HG02571 (cell line): ENCODE results near the gene STIP1.

Experiments used
- ATAC-seq: cut with Tn5 transposase; IDR thresholded peaks from one replicate; pipeline ENCODE4 v1.9.1; 2021; ENCODE audit warnings: mild to moderate bottlenecking, moderate library complexity; ENCODE audit not compliant: unreplicated experiment

Gene STIP1

DNA sequence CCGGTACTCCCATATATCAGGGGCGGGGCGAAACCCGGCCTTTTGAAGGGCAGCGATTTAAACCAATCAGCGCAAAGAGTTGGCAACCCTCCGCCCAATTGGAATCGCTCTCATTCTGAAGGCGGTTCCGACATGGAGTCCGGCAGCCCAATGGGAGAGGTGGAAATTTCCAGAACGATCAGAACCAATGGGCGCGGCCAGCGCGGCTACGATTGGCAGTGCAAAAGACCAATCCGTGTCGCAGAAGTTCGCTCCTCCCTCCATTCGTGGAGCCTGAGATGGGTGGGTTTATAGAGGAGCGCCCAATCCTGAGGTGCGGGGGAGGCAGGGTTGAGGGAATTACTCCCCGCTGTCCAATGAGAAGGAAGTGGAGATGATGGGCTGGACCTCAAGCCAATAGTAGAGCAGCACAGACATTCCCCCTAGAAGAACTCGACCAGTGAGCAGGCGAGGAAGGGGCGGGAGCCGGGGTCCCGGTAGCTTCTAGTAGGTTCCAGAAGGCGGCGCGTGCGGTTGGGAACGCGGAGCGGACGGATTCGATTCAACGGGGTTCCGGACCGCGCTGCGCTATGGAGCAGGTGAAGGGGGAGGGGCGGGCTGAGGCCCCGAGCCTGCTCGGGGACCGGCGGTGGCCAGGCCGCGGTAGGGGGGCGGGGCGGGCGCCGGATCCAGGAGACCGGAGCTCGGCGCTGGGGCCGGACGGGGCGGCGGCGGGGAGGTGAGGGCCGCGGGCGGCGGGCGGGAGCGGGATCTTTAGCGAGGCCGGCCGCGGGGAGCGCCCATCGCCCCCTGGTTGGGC, at the start of gene STIP1:
TSS of gene STIP1 (plus strand) at position 479 of the 799 bp plus-strand sequence. CDS start at position 570, 91 bp downstream.
- peak; percentile 83 for ATAC-seq

- no peak for ATAC-seq
These were observed 49.1 kb upstream of the STIP1 start for GRCh38 chr11:64136765-64137441.

- ATAC-seq, result no peak
These were observed 47.6 kb upstream of the STIP1 start for GRCh38 chr11:64138398-64138797.

- no peak for ATAC-seq
These were observed 46.9 kb upstream of the STIP1 start for GRCh38 chr11:64139049-64139448.

DNA sequence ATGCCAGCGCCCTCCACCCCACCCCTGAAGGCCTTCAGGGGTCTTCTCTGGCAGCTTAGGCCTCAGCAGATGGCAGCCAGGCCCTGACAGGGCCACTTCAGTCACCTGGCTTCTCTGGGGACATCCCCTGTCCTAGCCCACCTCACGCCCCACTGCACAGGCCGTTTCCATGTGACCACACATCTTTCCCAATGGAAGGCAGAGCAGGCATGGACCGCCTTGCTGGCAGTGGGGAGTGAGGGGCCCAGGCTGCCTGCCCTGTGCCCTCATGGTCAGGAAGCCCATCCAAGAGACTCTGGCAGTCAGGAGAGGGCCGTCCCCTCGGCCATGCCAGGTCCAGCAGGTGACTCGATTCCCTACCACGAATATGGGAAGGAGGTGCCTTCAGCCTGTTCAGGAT, 45.9 kb upstream of the STIP1 start:
- no peak for ATAC-seq

GRCh38 chr11:64141081-64141783, 44.7 kb upstream of the STIP1 start:
- no peak for ATAC-seq

GRCh38 chr11:64144587-64145472, 41.1 kb upstream of the STIP1 start:
- ATAC-seq, result no peak

DNA sequence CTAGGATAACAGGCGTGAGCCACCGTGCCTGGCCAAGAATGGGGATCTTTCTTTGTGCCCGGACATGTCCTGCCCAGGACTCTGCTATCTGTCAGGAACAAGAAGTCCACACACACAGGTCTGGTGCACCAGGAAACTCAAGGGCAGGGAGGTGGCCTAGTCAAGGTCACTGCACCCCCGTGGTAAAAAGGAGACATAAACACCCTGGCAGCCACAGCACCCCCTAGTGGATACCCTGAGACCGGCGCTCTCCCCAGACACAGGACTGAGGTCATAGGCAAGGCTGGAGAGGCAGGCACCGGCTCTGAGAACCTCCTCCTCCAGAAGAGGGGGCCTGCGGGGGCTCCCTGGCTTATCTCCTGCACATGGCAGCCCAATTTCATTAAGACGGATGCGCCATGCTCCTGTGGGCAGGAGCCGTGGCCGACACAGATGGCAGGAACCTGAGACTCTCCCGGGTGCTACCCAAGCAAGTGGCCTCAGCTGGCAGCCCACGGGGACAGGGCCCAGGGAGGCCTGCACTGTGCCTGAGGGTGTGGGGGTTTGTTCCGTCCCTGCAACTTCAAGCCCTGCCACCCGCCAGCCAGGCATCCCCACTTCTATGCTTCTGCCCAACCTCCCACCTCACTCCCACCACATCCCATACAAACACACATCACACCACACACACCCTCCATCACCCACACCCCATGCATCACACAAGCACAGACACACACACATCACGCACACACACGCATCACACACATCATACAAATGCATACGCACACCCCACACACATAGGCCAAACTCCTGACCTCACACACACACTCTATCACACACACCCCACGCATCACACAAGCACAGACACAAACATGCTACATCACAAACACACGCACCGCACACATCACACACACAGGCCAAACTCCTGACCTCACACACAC, 39.7 kb upstream of the STIP1 start:
- ATAC-seq, result no peak

DNA sequence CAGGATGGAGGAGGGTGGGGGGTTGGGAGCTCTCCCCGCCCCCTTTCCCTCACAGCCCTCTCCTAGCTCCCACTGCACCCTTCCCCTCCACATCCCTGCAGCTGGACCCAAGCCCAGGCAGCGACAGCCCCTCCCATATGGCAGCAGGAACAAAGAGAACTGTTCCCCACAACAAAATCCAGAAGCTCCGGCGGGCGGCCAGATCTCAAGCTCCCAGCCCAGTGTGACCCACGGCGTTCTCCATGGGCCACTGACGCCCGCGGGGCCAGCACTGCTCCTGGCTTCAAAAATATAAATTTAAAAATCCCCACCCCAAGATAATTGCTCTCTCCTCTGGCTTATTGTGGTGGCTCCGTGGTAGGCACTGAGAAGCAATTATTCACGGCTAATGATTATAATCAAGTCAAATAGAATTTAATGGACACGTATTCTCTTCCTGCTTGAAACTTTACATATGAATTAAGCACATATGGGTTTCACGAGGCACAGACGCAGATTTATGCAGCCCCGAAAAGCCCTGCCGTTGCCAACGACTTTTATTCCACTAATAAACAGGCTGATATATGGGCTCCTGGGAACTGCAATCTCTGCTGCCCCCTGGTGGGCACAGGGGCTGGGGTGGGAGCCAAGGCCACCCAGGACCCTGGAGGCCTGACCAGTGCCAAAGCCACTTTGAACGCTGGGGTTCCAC, 37.6 kb upstream of the STIP1 start:
- ATAC-seq, result no peak

GRCh38 chr11:64148917-64149617, 36.9 kb upstream of the STIP1 start:
- ATAC-seq, result no peak

DNA sequence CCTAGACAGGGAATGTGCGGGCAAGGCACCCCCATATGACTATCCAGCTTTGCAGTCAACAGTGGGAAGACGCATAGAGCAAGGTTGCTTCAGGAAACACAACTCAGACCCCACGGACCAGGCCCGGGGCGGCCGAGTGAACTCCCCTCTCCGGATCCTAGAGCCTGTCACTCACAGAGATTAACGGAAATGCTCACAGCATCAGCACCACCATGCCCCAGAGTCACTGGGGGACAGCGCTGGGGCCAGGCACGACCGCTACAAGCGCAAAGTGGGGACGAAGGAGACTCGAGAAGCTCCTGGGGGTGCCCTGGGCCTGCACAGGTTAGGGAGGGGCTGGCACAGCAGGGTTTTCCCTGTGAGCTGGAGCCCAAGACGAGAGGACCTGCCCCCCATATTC, 35.9 kb upstream of the STIP1 start:
- ATAC-seq, result no peak

- no peak for ATAC-seq
These were observed 35.3 kb upstream of the STIP1 start for GRCh38 chr11:64150481-64151239.

GRCh38 chr11:64151337-64151736, 34.6 kb upstream of the STIP1 start:
- ATAC-seq, result no peak

- ATAC-seq, result no peak
These were observed 32.9 kb upstream of the STIP1 start for GRCh38 chr11:64152841-64153691.

DNA sequence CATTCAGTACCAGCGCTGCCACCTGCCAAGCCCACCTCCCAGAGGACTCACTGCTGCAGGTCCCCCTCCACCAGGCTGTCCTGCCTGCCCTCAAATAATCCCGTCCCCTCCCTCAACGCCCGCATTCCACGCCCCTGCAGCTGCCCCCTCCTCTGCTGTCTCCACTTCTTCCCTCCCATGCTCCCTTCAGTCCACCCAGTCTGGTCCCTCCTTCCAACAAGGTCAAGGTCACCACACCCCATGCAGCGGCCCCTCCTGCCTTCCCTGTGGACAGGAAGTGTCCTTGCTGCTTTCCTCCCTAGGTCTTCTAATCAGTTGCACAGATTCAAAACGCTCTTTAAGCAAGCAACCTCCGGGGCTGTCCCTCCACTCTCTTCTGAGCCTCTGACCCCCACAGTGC, 32.2 kb upstream of the STIP1 start:
- no peak for ATAC-seq

GRCh38 chr11:64156235-64157011, 29.5 kb upstream of the STIP1 start:
- ATAC-seq, result no peak
